Liver (tissue), 3 donors: ENCODE measurements around the gene SPRYD7.

ENCODE experiments used
- ATF3 ChIP-seq: IDR thresholded peaks from 2 replicates; pipeline ENCODE4 v1.6.1; 2016; ENCODE audit warnings: antibody characterized with exemption
- CTCF ChIP-seq: fragments of 150-350 bp; IDR thresholded peaks from 2 replicates; pipeline ENCODE4 v1.5.1; 2017; ENCODE audit warnings: improper control_type of control experiment, low read depth, low read length; ENCODE audit not compliant: missing input control
- HNF4G ChIP-seq: IDR thresholded peaks from 2 replicates; pipeline ENCODE4 v1.6.1; 2016; ENCODE audit warnings: antibody characterized with exemption
- JUND ChIP-seq, 2 donors: IDR thresholded peaks; 2 replicates each; pipeline ENCODE4 v1.6.1; 2016; ENCODE audit warnings: antibody characterized with exemption in 2 of 2
- MAX ChIP-seq: IDR thresholded peaks from 2 replicates; pipeline ENCODE4 v1.6.1; 2016; ENCODE audit warnings: antibody characterized with exemption
- RAD21 ChIP-seq, 2 donors: IDR thresholded peaks; 2 replicates each; pipeline ENCODE4 v1.6.1; 2016; ENCODE audit warnings: antibody characterized with exemption in 2 of 2, mild to moderate bottlenecking in 2 of 2
- SP1 ChIP-seq: IDR thresholded peaks from 2 replicates; pipeline ENCODE4 v1.6.1; 2018; ENCODE audit warnings: antibody characterized with exemption, mild to moderate bottlenecking
- TAF1 ChIP-seq: conservative IDR thresholded peaks from 2 replicates; pipeline ENCODE4 v1.6.1; 2016; ENCODE audit warnings: antibody characterized with exemption, mild to moderate bottlenecking
- donor health status: healthy.
- donor health status: healthy.

- TF ChIP-seq CTCF (no peak), ATF3 (no peak), JUND (IDR thresholded peaks at IDR 0.05) (no peak), HNF4G (no peak), RAD21 (IDR thresholded peaks at IDR 0.05) (no peak), TAF1 (no peak), SP1 (no peak), MAX (no peak)
Observed at GRCh38 chr13:49985129-49985528, 49.0 kb upstream of the SPRYD7 start.
